H9 (cell line): Measurements from ENCODE around the gene UST. TPM values are rescaled to one million over a fixed set of nuclear protein-coding genes. Genes with fewer than 3 reads are reported as not detected.
"Not testable (repeated sequence)": the region's sequence is repeated elsewhere in the genome, so short reads cannot be mapped to it uniquely, and the experiment has no call there.

ENCODE experiments used
- DNase-seq: peaks from one replicate; pipeline ENCODE4 v3.0.0-alpha.2; 2017
- H2AFZ ChIP-seq: one replicate; pipeline ENCODE4 v1.6.1; 2013; ENCODE audit warnings: mild to moderate bottlenecking, low read length, control low read depth, moderate library complexity
- H2AK5ac ChIP-seq: 2 replicates; pipeline ENCODE4 v1.6.1; 2013; ENCODE audit warnings: low read length, control low read depth, mixed read lengths; ENCODE audit not compliant: insufficient read length
- H2BK120ac ChIP-seq: one replicate; pipeline ENCODE4 v1.6.1; 2013; ENCODE audit warnings: low read depth, mild to moderate bottlenecking, low read length, control low read depth, inconsistent platforms; ENCODE audit not compliant: poor library complexity, severe bottlenecking
- H2BK12ac ChIP-seq: 2 replicates; pipeline ENCODE4 v1.6.1; 2013; ENCODE audit warnings: low read length, control low read depth, mixed read lengths, low read depth; ENCODE audit not compliant: insufficient read length
- H2BK15ac ChIP-seq: 2 replicates; pipeline ENCODE4 v1.6.1; 2013; ENCODE audit warnings: low read depth, low read length, control low read depth
- H2BK20ac ChIP-seq: one replicate; pipeline ENCODE4 v1.6.1; 2013; ENCODE audit warnings: low read depth, mild to moderate bottlenecking, low read length, control low read depth, inconsistent platforms; ENCODE audit not compliant: poor library complexity, severe bottlenecking
- H2BK5ac ChIP-seq: 2 replicates; pipeline ENCODE4 v1.6.1; 2013; ENCODE audit warnings: low read length, control low read depth, mixed read lengths; ENCODE audit not compliant: insufficient read length
- H3K14ac ChIP-seq: 2 replicates; pipeline ENCODE4 v1.6.1; 2013; ENCODE audit warnings: low read length, control low read depth; ENCODE audit not compliant: insufficient read depth
- H3K18ac ChIP-seq: 2 replicates; pipeline ENCODE4 v1.6.1; 2013; ENCODE audit warnings: low read depth, mild to moderate bottlenecking, mixed read lengths, low read length, control low read depth; ENCODE audit not compliant: insufficient read length
- H3K23ac ChIP-seq: 2 replicates; pipeline ENCODE4 v1.6.1; 2013; ENCODE audit warnings: low read length, control low read depth, mixed read lengths, low read depth; ENCODE audit not compliant: insufficient read length
- H3K23me2 ChIP-seq: 2 replicates; pipeline ENCODE4 v1.6.1; 2013; ENCODE audit warnings: low read depth, mild to moderate bottlenecking, mixed read lengths, low read length, control low read depth; ENCODE audit not compliant: insufficient read length, poor library complexity, severe bottlenecking
- H3K27ac ChIP-seq: 2 replicates; pipeline ENCODE4 v1.5.1; 2013; ENCODE audit warnings: low read length, control low read depth, mixed read lengths, low read depth; ENCODE audit not compliant: insufficient read length
- H3K27me3 ChIP-seq: 2 replicates; pipeline ENCODE4 v1.6.1; 2013; ENCODE audit warnings: low read length, control low read depth, inconsistent platforms; ENCODE audit not compliant: insufficient read depth
- H3K4ac ChIP-seq: 2 replicates; pipeline ENCODE4 v1.6.1; 2013; ENCODE audit warnings: low read depth, mild to moderate bottlenecking, control low read depth, inconsistent platforms, low read length, moderate library complexity
- H3K4me1 ChIP-seq: 2 replicates; pipeline ENCODE4 v1.6.1; 2013; ENCODE audit warnings: low read length, control low read depth, inconsistent platforms; ENCODE audit not compliant: insufficient read depth
- H3K4me2 ChIP-seq: 2 replicates; pipeline ENCODE4 v1.6.1; 2013; ENCODE audit warnings: low read length, control low read depth, mixed read lengths; ENCODE audit not compliant: insufficient read length, insufficient read depth
- H3K56ac ChIP-seq: 2 replicates; pipeline ENCODE4 v1.6.1; 2013; ENCODE audit warnings: low read depth, mild to moderate bottlenecking, mixed read lengths, low read length, control low read depth; ENCODE audit not compliant: insufficient read length
- H3K79me1 ChIP-seq: 2 replicates; pipeline ENCODE4 v1.6.1; 2013; ENCODE audit warnings: low read depth, mild to moderate bottlenecking, moderate library complexity, low read length, control low read depth, inconsistent platforms; ENCODE audit not compliant: insufficient read depth, poor library complexity, severe bottlenecking
- H3K79me2 ChIP-seq: 2 replicates; pipeline ENCODE4 v1.6.1; 2013; ENCODE audit warnings: low read length, control low read depth, inconsistent platforms; ENCODE audit not compliant: insufficient read depth
- H3K9ac ChIP-seq: 2 replicates; pipeline ENCODE4 v1.6.1; 2013; ENCODE audit warnings: low read length, control low read depth, mixed read lengths; ENCODE audit not compliant: insufficient read length; ENCODE audit errors: extremely low read depth
- H3K9me3 ChIP-seq: one replicate; pipeline ENCODE4 v1.6.1; 2013; ENCODE audit warnings: low read depth, low read length, inconsistent platforms; ENCODE audit not compliant: control insufficient read depth
- H3T11ph ChIP-seq: one replicate; pipeline ENCODE4 v1.6.1; 2013; ENCODE audit warnings: mild to moderate bottlenecking, low read length, control low read depth, inconsistent platforms
- H4K20me1 ChIP-seq: one replicate; pipeline ENCODE4 v1.6.1; 2013; ENCODE audit not compliant: control insufficient read depth, insufficient read length, insufficient read depth
- H4K5ac ChIP-seq: 2 replicates; pipeline ENCODE4 v1.6.1; 2013; ENCODE audit warnings: low read depth, mild to moderate bottlenecking, mixed read lengths, low read length, control low read depth; ENCODE audit not compliant: insufficient read length
- H4K8ac ChIP-seq: replicated peaks from 2 replicates; pipeline ENCODE4 v1.6.1; 2013; ENCODE audit warnings: low read length, control low read depth, mixed read lengths, low read depth; ENCODE audit not compliant: insufficient read length
- H4K91ac ChIP-seq: 2 replicates; pipeline ENCODE4 v1.6.1; 2013; ENCODE audit warnings: low read depth, mild to moderate bottlenecking, moderate library complexity, mixed read lengths, low read length, control low read depth; ENCODE audit not compliant: insufficient read length
- H3K27ac Mint-ChIP-seq, 3 experiments: 2 replicates in 2 of 3; 3 replicates in 1 of 3; pipeline ENCODE4 v1.8.0; 2020 to 2021; ENCODE audit warnings: mixed read lengths in 3 of 3, mild to moderate bottlenecking in 1 of 3, moderate library complexity in 1 of 3
- H3K27me3 Mint-ChIP-seq: 2 replicates; pipeline ENCODE4 v1.8.0; 2021; ENCODE audit warnings: low read depth, mild to moderate bottlenecking, moderate library complexity, mixed read lengths
- H3K36me3 Mint-ChIP-seq, 3 experiments: 2 replicates in 2 of 3; 3 replicates in 1 of 3; pipeline ENCODE4 v1.8.0; 2020 to 2021; ENCODE audit warnings: low read depth in 3 of 3, mixed read lengths in 3 of 3; ENCODE audit not compliant: insufficient read depth in 1 of 3
- H3K4me1 Mint-ChIP-seq, 2 experiments: 2 replicates each; pipeline ENCODE4 v1.8.0; 2020; ENCODE audit warnings: mixed read lengths in 2 of 2
- H3K4me3 Mint-ChIP-seq, 2 experiments: 2 replicates in 1 of 2; 3 replicates in 1 of 2; pipeline ENCODE4 v1.8.0; 2020 to 2021; ENCODE audit warnings: mild to moderate bottlenecking in 2 of 2, mixed read lengths in 2 of 2, moderate library complexity in 1 of 2
- H3K9me3 Mint-ChIP-seq, 2 experiments: 2 replicates in 1 of 2; 3 replicates in 1 of 2; pipeline ENCODE4 v1.8.0; 2020; ENCODE audit warnings: mild to moderate bottlenecking in 2 of 2, mixed read lengths in 2 of 2, moderate library complexity in 1 of 2
- CTCF ChIP-seq: fragments of 200-600 bp; sonication (generic); conservative IDR thresholded peaks from 3 replicates; pipeline ENCODE4 v1.8.0; 2021; ENCODE audit warnings: antibody characterized with exemption, mild to moderate bottlenecking
- WGBS: extraction: QIAGEN DNeasy Blood & Tissue Kit; methylation state at CpG from one replicate; pipeline ENCODE4 v1.1.7; 2013; ENCODE audit warnings: missing lambda C conversion rate, low lambda C conversion rate, mixed read lengths; ENCODE audit not compliant: insufficient read length; ENCODE audit errors: extremely low coverage; 5-methylcytosine and 5-hydroxymethylcytosine counted together
- total RNA-seq: library from RNA; stranded (reverse); gene quantifications from 2 replicates; pipeline ENCODE4 v1.2.1, GENCODE V29; 2021

The UST gene
- total RNA-seq, 1 experiment from 2014 or later, result 14.4 TPM

- Histone ChIP-seq H3K27ac (no peak overlapping the region), H4K20me1 (no peaks in the 10 kb centered on the region), H3K4ac (no peak overlapping the region), H3K79me1 (no peaks in the 10 kb centered on the region), H3K9me3 (peaks cover 6% of the 10 kb centered on the region), H4K8ac (no peak overlapping the region), H2AFZ (no peak overlapping the region), H3K56ac (no peak overlapping the region), H3K18ac (no peak overlapping the region), H3K14ac (no peak overlapping the region), H2BK5ac (no peak overlapping the region), H3K23ac (no peak overlapping the region), H3T11ph (no peak overlapping the region), H3K9ac (no peak overlapping the region), H3K79me2 (no peaks in the 10 kb centered on the region), H2AK5ac (no peak overlapping the region), H3K4me2 (no peak overlapping the region), H4K91ac (no peak overlapping the region), H4K5ac (no peak overlapping the region), H2BK15ac (no peak overlapping the region), H2BK120ac (no peak overlapping the region), H2BK12ac (no peak overlapping the region), H3K23me2 (no peaks in the 10 kb centered on the region), H2BK20ac (no peak overlapping the region), H3K4me1 (no peaks in the 10 kb centered on the region), H3K27me3 (no peaks in the 10 kb centered on the region)
- TF ChIP-seq CTCF, result no peak
- WGBS, result no CpG with 5 or more reads among the region's 4 CpGs
- peak overlapping the region in 1 of 3 experiments; percentile 83; a peak in 2 of 7 replicates for H3K27ac Mint-ChIP-seq
- H3K36me3 Mint-ChIP-seq, result peaks cover 45 to 56% (median 50%) of the 10 kb centered on the region in 3 experiments
- H3K9me3 Mint-ChIP-seq, result peaks cover 21 to 22% of the 10 kb centered on the region in 2 experiments
- H3K4me1 Mint-ChIP-seq, result no peaks in the 10 kb centered on the region; a peak in 1 of 4 replicates
- no peak for DNase-seq
- H3K27me3 Mint-ChIP-seq, result no peaks in the 10 kb centered on the region; the same call in 1 of the 2 replicates
- H3K4me3 Mint-ChIP-seq, result no peak overlapping the region
Observed at GRCh38 chr6:149004664-149005063, 257.8 kb downstream of the UST start.

GRCh38 chr6:149006236-149006635 lies 259.4 kb downstream of the UST start:
- not testable (repeated sequence) for H2BK5ac ChIP-seq, H3K4ac ChIP-seq, H3K79me2 ChIP-seq, H3K4me3 Mint-ChIP-seq, H3K9me3 Mint-ChIP-seq, H3K23me2 ChIP-seq, H3K27me3 Mint-ChIP-seq, H2AFZ ChIP-seq, H2BK12ac ChIP-seq, H3K9ac ChIP-seq, H3K23ac ChIP-seq, H3T11ph ChIP-seq, H3K18ac ChIP-seq, H2BK120ac ChIP-seq, DNase-seq, H2BK15ac ChIP-seq, H2AK5ac ChIP-seq, H3K27me3 ChIP-seq, H4K8ac ChIP-seq, H3K79me1 ChIP-seq, H3K27ac ChIP-seq, H3K27ac Mint-ChIP-seq, H3K56ac ChIP-seq, H3K9me3 ChIP-seq, H3K4me2 ChIP-seq, H2BK20ac ChIP-seq, H3K4me1 Mint-ChIP-seq, H4K91ac ChIP-seq, H4K5ac ChIP-seq, H3K14ac ChIP-seq, H4K20me1 ChIP-seq, H3K4me1 ChIP-seq
- peaks cover 33 to 41% (median 35%) of the 10 kb centered on the region in 3 experiments for H3K36me3 Mint-ChIP-seq
- no CpG with 5 or more reads among the region's 1 CpG for WGBS
